Erythroblast (primary cell): ENCODE results near the gene WDR1.

Source experiments
- GATA1 ChIP-seq: IDR thresholded peaks from 2 replicates; pipeline ENCODE4 v1.6.1; 2011; ENCODE audit warnings: low read depth, mild to moderate bottlenecking, control low read depth, low read length, moderate library complexity
- POLR2A ChIP-seq: IDR thresholded peaks from 2 replicates; pipeline ENCODE4 v1.6.1; 2011; ENCODE audit warnings: mild to moderate bottlenecking, low read length

- TF ChIP-seq POLR2A: no peak
- TF ChIP-seq GATA1: no peak
Measured at GRCh38 chr4:10045481-10045880, 71.1 kb downstream of the WDR1 start.
